Rectal smooth muscle tissue (tissue), 1 donor: ENCODE results near the gene PTK6.
"Not testable (repeated sequence)": the region's sequence is repeated elsewhere in the genome, so short reads cannot be mapped to it uniquely, and the experiment has no call there.

Source experiments
- H3K27ac ChIP-seq: one replicate; pipeline ENCODE4 v1.7.0; 2013; ENCODE audit warnings: low read depth, low read length, inconsistent platforms
- H3K27me3 ChIP-seq: one replicate; pipeline ENCODE4 v1.7.0; 2013; ENCODE audit warnings: low read length; ENCODE audit not compliant: control insufficient read depth, insufficient read depth
- H3K36me3 ChIP-seq: one replicate; pipeline ENCODE4 v1.7.0; 2013; ENCODE audit warnings: low read length; ENCODE audit not compliant: control insufficient read depth, insufficient read depth
- H3K4me1 ChIP-seq: one replicate; pipeline ENCODE4 v1.7.0; 2013; ENCODE audit warnings: low read length; ENCODE audit not compliant: control insufficient read depth, insufficient read depth
- H3K4me3 ChIP-seq: one replicate; pipeline ENCODE4 v1.7.0; 2013; ENCODE audit warnings: low read length
- H3K9ac ChIP-seq: one replicate; pipeline ENCODE4 v1.7.0; 2013; ENCODE audit warnings: low read length

The PTK6 gene

DNA sequence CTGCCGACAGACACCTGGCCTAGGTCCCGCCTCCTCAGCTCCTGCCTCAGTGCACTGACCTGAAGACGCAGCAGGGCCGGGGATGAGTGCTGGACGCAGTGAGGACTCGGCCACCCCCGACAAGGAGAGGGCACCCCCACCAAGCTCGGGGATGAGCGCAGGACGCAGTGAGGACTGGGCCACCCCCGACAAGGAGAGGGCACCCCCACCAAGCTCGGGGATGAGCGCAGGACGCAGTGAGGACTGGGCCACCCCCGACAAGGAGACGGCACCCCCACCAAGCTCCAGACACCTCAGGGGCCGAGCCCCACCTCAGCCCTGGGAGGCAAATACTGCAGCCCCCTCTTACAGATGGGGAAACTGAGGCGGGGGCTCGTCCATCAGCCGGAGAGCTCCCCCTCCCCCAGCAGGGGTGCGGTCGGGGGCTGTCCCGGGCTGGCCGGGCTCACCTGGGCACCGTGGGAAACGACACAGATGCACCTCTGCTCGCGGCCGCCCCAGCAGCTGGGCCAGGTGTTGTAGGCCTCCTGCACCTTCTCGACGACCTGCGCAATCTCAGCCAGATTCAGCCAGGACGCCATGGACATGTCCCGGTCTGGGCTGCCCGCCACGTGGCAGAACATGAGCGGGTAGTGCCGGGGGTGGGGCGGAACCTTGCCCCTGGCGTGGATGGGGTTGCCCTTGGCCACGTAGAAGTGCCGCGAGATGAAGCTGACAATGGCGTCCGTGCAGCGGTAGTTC is 29.4 kb upstream of the PTK6 start:
- Histone ChIP-seq H3K27ac (no peak overlapping the region), H3K4me3 (no peak overlapping the region), H3K36me3 (peaks cover 4% of the 10 kb centered on the region), H3K27me3 (no peaks in the 10 kb centered on the region), H3K9ac (no peak overlapping the region), H3K4me1 (no peaks in the 10 kb centered on the region)

DNA sequence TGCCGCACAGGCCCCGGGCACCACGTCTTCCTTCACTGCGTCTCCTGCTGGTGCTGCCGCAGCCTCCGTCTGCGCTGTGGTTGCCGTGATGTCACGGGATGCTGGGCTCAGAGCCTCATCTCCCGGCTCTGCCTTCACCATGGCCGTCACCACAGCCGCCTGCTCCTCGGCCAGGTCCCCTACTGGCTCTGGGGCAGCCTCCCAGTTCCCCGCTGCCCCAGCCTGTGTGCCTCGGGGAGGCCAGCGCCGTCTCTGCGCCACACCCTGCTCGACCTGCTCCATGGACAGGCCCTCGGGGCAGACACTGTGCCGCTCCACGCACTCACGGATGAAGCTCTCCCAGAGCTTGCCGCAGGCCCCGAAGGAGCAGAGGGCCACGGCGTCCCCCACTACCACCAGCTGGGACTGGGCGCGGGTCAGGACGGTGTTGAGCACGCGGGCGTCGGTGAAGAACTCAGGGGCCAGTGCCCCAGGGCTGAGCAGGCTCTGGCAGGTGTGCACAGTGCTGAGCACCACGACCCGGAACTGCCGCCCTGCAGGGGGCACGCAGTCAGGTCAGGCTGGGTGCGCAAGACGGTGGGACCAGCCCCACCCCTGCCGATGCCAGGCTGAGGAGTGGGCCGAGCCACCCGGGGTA is 28.6 kb upstream of the PTK6 start:
- Histone ChIP-seq H3K4me1 (no peaks in the 10 kb centered on the region), H3K9ac (no peak overlapping the region), H3K36me3 (peaks cover 7% of the 10 kb centered on the region), H3K27me3 (no peaks in the 10 kb centered on the region), H3K27ac (no peak overlapping the region), H3K4me3 (no peak overlapping the region)

DNA sequence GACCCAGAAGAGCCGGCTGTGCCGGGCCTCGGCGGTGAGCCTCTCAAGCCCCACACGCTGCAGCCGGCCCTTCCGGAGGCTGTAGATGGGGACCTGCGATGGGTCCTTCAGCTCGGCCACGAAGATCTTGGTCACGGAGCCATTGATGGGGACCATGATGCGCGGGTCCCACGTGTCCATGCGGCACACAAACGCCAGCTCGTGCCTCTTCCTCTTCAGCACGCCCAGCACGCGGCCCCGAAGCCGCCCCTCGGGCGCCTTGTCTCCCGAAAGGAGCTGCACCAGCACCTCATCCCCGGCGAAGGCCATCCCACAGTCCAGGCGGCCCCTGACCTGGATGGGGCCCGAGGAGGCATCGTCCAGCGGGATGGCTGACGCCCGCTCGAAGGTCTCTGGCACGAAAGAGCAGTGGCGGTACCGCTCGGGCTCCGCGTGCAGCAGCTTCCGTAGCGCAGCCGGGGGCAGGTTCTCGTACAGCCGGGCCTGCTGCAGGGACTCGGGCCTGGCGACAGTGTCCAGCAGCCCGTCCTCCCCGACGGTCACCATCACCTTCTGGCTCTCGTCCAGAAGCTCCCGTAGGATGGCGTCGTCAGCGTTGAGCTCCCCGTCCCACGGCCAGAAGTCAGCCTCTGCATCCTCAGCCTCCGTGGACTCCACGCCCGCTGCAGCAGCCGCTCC is 28.0 kb upstream of the PTK6 start:
- Histone ChIP-seq H3K4me1 (no peaks in the 10 kb centered on the region), H3K4me3 (no peak overlapping the region), H3K27me3 (no peaks in the 10 kb centered on the region), H3K36me3 (peaks cover 12% of the 10 kb centered on the region), H3K27ac (no peak overlapping the region), H3K9ac (no peak overlapping the region)

DNA sequence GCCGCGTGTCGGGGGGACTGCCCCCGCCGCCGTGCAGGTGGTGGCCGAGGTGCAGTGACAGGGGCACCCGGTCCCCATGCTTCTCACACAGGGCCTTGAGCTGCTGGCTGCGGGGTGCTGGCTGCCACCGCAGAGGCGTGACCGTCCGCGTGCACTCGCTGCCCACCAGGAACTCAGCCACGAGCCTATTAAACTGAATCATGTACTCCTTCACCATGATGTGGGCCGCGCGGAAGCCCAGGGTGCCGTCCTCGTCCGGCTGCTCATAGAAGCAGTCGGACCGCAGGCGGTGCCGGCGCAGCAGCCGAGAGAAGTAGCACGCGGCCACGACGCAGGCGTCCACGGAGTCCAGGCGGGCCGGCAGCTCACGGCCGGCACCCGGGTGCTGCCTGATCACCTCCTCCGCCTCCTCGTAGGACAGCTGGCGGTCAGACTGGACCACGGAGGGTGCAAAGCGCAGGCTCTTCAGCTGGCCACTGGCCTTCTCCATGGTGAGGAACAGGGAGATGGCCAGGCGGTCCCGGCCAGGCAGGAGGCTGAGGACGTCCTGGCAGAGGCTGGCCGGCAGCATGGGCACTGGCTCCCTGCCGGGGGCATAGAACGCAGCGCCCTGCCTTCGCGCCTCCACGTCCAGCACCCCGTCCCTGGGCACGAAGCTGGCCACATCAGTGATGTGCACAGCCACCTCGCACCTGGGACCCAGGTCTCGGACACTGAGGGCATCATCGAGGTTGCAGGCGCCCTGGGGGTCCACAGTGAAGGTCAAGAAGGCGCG is 27.0 kb upstream of the PTK6 start:
- Histone ChIP-seq H3K27ac (no peak overlapping the region), H3K36me3 (peaks cover 14% of the 10 kb centered on the region), H3K4me3 (no peak overlapping the region), H3K4me1 (no peaks in the 10 kb centered on the region), H3K9ac (no peak overlapping the region), H3K27me3 (no peaks in the 10 kb centered on the region)

DNA sequence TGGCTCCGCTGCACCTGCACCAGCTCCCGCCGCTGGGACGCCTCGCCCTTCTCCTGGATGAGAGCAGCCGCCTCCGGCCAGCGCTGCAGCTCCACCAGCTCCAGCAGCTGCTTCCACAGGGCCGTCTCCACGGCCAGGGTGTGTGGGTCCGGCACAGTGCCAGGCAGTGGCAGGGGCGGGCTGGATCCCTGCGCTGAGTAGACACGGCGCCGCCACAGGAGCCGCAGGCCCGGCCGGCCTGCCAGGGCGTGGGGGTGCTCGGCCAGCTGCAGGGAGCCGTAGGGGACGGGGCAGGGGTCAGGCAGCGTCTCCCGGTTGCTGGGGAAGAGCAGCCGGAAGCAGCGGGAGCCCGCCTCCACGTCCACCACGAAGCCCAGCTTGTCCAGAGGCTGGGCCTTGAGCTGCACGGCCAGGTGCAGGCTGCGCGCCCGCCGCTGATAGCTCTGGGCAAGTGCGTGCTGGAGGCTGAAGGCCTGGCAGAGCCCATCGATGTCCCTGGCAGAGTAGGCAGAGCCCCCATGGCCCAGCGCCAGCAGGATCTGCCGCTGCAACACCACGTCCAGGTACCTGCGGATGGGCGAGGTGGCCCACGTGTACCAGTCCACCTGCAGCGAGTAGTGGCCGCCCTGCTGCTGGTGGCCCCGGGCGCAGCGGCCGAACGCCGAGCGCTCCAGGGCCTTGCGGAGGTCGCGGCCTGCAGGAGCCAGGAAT is 26.2 kb upstream of the PTK6 start:
- peaks cover 14% of the 10 kb centered on the region for H3K36me3 ChIP-seq
- H3K27ac ChIP-seq, result no peak overlapping the region
- no peak overlapping the region for H3K4me3 ChIP-seq
- no peak overlapping the region for H3K9ac ChIP-seq
- no peaks in the 10 kb centered on the region for H3K4me1 ChIP-seq
- H3K27me3 ChIP-seq, result no peaks in the 10 kb centered on the region

- Histone ChIP-seq H3K27ac (no peak overlapping the region), H3K9ac (no peak overlapping the region), H3K27me3 (no peaks in the 10 kb centered on the region), H3K4me1 (no peaks in the 10 kb centered on the region), H3K4me3 (no peak overlapping the region), H3K36me3 (peaks cover 14% of the 10 kb centered on the region)
Observed at GRCh38 chr20:63562461-63563224, 25.5 kb upstream of the PTK6 start.

DNA sequence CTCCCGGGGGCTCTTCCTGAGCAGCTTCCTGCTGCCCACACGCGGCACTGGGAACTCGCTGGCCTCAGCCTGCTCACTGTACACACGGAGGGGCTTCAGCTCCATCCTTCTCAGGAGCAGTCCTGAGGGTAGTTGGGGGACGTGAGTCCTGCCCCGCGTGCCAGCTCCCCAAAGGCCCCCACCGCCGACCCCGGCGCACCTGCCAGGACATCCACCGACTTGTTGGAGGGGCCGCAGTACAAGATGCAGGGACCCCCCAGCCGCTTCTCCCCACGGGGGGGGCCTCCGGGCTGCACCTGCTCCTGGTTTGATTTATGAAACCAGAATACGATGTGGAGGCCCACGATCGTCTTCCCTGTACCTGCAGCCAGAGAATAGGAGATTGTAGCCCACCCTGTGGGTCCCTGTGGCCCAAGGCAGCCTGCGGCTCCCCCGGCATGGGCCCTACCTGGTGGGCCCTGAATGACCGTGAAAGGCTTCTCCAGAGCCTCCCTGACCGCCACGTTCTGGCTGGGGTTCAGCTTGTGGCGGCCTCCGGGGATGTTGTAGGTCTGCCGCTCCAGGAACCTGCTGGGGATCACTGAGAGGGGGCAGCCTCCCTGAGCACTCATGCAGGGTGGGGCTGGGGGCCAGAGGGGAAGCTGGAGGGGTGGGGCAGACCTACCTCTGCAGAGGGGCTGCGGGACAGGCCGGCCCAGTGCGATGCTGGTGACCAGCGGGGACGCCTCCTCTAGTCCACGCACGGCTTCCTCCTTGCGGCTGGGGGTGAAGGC is 24.6 kb upstream of the PTK6 start:
- Histone ChIP-seq H3K4me1 (no peaks in the 10 kb centered on the region), H3K4me3 (no peak overlapping the region), H3K27me3 (no peaks in the 10 kb centered on the region), H3K9ac (no peak overlapping the region), H3K27ac (no peak overlapping the region), H3K36me3 (peaks cover 14% of the 10 kb centered on the region)

- Histone ChIP-seq H3K4me3 (no peak overlapping the region), H3K4me1 (no peaks in the 10 kb centered on the region), H3K27me3 (no peaks in the 10 kb centered on the region), H3K9ac (no peak overlapping the region), H3K36me3 (peaks cover 14% of the 10 kb centered on the region), H3K27ac (no peak overlapping the region)
Observed at GRCh38 chr20:63560856-63561609, 23.9 kb upstream of the PTK6 start.

DNA sequence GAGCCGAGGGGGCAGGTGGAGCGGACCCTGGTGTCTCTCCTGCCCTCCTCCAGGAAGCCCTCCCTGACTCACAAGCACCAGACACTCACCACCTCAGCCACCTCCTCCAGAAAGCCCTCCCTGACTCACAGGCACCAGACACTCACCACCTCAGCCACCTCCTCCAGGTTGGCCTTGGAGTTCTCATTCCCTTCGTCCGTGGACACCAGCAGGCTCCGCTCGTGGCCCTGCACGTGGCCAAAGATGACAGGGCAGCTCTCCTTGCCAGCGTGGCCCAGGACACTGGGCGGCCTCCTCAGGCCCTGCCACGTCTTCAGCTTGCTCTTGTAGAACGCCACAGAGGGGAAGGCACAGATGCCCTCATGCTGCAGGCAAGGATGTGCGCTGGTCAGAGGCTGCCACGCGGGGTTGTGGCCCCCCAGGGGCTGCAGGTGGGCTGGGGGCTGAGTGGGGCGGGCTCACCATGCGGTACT is 23.2 kb upstream of the PTK6 start:
- Histone ChIP-seq H3K36me3 (peaks cover 14% of the 10 kb centered on the region), H3K9ac (no peak overlapping the region), H3K4me3 (no peak overlapping the region), H3K27me3 (no peaks in the 10 kb centered on the region), H3K4me1 (no peaks in the 10 kb centered on the region), H3K27ac (no peak overlapping the region)

- H3K36me3 ChIP-seq, result peaks cover 14% of the 10 kb centered on the region
- not testable (repeated sequence) for H3K27me3 ChIP-seq, H3K4me1 ChIP-seq, H3K9ac ChIP-seq, H3K4me3 ChIP-seq, H3K27ac ChIP-seq
Observed at GRCh38 chr20:63559485-63560332, 22.5 kb upstream of the PTK6 start.
